ENCODE results near the gene NR3C1. TPM values are rescaled to one million over a fixed set of nuclear protein-coding genes. Genes with fewer than 3 reads are reported as not detected.

Gene NR3C1
- polyA plus RNA-seq, 1 experiment: 44.1 TPM

- Histone ChIP-seq H3K27ac (ENCODE audit: low read depth, low read length) (no peak overlapping the region), H3K9me3 (ENCODE audit: control insufficient read depth, insufficient read depth, low read length) (no peaks in the 10 kb centered on the region), H3K4me3 (ENCODE audit: low read depth, low read length) (no peak overlapping the region), H3K27me3 (ENCODE audit: control insufficient read depth, insufficient read depth, low read length) (no peaks in the 10 kb centered on the region)
- CTCF ChIA-PET: no interaction called here
- no peak for TF ChIP-seq CTCF (IDR thresholded peaks at IDR 0.05; ENCODE audit: low read depth, low read length)
- no peak for DNase-seq (ENCODE audit: low read depth, low spot score)
- POLR2A ChIA-PET: no interaction called here
Observed at GRCh38 chr5:143259254-143259605, 144.3 kb downstream of the NR3C1 start.

- ChIA-PET CTCF (interaction anchor here (0.6 kb wide), 1 partner anchor 17 kb away, joined by 4 read pairs; no protein-coding TSS in a partner anchor), POLR2A (interaction anchor here (1.0 kb wide), 1 partner anchor 10 kb away, joined by 3 read pairs; no protein-coding TSS in a partner anchor)
- no peak for DNase-seq (ENCODE audit: low read depth, low spot score)
Observed at GRCh38 chr5:143258559-143259253, 144.8 kb downstream of the NR3C1 start.

GRCh38 chr5:143254819-143255218 lies 148.7 kb downstream of the NR3C1 start:
- DNase-seq (ENCODE audit: low read depth, low spot score): no peak
- H3K4me3 ChIP-seq (ENCODE audit: low read depth, low read length): no peak overlapping the region
- H3K27ac ChIP-seq (ENCODE audit: low read depth, low read length): no peak overlapping the region
- TF ChIP-seq CTCF (IDR thresholded peaks at IDR 0.05; ENCODE audit: low read depth, low read length): no peak
- POLR2A ChIA-PET: no interaction called here
- no peaks in the 10 kb centered on the region for H3K9me3 ChIP-seq (ENCODE audit: control insufficient read depth, insufficient read depth, low read length)
- no peaks in the 10 kb centered on the region for H3K27me3 ChIP-seq (ENCODE audit: control insufficient read depth, insufficient read depth, low read length)
- CTCF ChIA-PET: no interaction called here

More at GRCh38 chr5:143258559-143259253, 144.8 kb downstream of the NR3C1 start:
- H3K27ac ChIP-seq (ENCODE audit: low read depth, low read length): no peak overlapping the region
- no peak for TF ChIP-seq CTCF (IDR thresholded peaks at IDR 0.05; ENCODE audit: low read depth, low read length)
- no peaks in the 10 kb centered on the region for H3K27me3 ChIP-seq (ENCODE audit: control insufficient read depth, insufficient read depth, low read length)
- H3K9me3 ChIP-seq (ENCODE audit: control insufficient read depth, insufficient read depth, low read length): no peaks in the 10 kb centered on the region
- H3K4me3 ChIP-seq (ENCODE audit: low read depth, low read length): no peak overlapping the region

GRCh38 chr5:143251946-143252345 lies 151.5 kb downstream of the NR3C1 start:
- H3K9me3 ChIP-seq (ENCODE audit: control insufficient read depth, insufficient read depth, low read length): no peaks in the 10 kb centered on the region
- DNase-seq (ENCODE audit: low read depth, low spot score): no peak
- no peaks in the 10 kb centered on the region for H3K27me3 ChIP-seq (ENCODE audit: control insufficient read depth, insufficient read depth, low read length)
- TF ChIP-seq CTCF (IDR thresholded peaks at IDR 0.05; ENCODE audit: low read depth, low read length): no peak
- ChIA-PET CTCF (no interaction called here), POLR2A (no interaction called here)
- H3K27ac ChIP-seq (ENCODE audit: low read depth, low read length): no peak overlapping the region
- no peak overlapping the region for H3K4me3 ChIP-seq (ENCODE audit: low read depth, low read length)

GRCh38 chr5:143251190-143251589 lies 152.3 kb downstream of the NR3C1 start:
- H3K27me3 ChIP-seq (ENCODE audit: control insufficient read depth, insufficient read depth, low read length): no peaks in the 10 kb centered on the region
- TF ChIP-seq CTCF (IDR thresholded peaks at IDR 0.05; ENCODE audit: low read depth, low read length): no peak
- POLR2A ChIA-PET: no interaction called here
- no peak for DNase-seq (ENCODE audit: low read depth, low spot score)
- CTCF ChIA-PET: no interaction called here
- H3K9me3 ChIP-seq (ENCODE audit: control insufficient read depth, insufficient read depth, low read length): no peaks in the 10 kb centered on the region
- H3K27ac ChIP-seq (ENCODE audit: low read depth, low read length): no peak overlapping the region
- H3K4me3 ChIP-seq (ENCODE audit: low read depth, low read length): no peak overlapping the region
